NCI-H226 (cell line): ENCODE data around the gene MAIP1.

ENCODE experiments used
- DNase-seq: peaks from one replicate; pipeline ENCODE4 v3.0.0-alpha.2; 2015

The MAIP1 gene

DNA sequence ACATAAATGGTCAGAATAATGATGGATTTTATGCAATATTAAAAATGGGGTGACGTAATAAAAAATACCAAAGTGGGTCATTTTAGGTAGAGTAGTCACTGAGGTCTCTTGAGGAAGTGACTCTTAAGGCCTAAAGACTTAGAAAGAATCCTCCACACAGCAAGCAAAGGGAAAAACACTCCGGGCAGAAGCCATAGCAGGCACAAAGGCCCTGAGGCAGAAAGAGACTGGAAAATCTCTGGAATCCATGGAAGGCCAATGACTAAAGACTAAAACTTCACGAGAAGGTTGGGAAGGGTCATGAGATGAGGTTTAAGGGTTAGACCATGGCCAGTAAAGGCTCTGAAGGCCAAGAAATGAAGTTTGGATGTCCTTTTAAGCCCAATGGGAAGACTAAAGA lies 36.9 kb downstream of the MAIP1 start:
- no peak for DNase-seq

DNA sequence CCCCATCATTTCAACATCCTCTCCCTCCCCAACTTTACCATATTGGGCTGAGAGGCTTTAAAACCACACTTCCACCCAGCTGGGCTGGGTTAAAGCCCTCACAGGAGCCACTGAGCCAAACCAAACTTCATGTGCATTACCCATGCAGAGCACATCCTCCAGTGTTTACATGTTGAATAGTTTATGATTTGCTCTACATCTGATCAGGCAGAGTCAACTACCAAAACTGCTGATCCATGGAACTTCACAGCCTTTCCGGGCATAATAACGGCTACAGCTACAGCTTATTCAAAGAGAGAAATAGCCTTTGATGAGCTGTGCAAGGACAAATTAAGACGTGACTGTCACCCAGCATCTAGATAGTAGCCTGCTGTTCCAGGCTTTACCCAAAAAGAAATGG lies 39.0 kb downstream of the MAIP1 start:
- DNase-seq, result no peak

DNA sequence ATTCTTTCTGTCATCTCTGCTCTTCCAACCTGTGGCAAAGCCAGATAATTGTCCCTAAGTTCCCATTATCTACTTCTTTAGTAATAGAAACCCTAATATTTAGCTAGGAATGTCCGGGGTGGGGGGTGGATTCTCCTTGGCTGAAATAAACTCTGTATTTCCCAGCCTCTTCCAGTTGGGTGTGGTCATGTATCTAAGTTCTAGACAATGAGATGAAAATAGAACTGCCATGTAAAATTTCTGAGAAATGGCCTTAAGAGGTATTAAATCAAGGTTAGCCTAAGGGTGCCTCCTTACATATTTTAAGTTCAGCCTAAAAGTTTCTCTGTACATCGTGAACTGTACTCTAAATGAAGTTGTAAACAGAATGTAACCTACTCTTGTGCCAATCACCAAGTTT lies 39.5 kb downstream of the MAIP1 start:
- DNase-seq, result no peak

DNA sequence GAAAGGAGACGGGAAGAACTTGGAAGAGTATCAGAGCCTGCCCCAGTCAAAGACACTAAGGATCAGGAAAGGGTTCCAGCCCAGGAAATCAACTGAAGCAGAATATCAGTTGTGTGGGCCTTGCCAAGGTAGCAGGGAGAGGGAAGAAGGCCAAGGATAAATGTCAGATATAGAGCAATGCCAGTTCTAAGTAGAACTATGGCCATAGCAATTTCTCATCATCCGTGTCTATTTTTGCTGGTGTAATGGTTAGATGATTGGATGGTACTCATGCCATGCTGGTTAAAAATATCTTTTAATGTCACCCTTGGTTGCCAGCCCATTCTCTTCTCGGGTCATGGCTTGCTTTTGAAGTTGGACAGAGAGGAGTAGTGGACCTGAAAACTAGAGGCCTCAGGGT lies 41.9 kb downstream of the MAIP1 start:
- DNase-seq, result no peak

DNA sequence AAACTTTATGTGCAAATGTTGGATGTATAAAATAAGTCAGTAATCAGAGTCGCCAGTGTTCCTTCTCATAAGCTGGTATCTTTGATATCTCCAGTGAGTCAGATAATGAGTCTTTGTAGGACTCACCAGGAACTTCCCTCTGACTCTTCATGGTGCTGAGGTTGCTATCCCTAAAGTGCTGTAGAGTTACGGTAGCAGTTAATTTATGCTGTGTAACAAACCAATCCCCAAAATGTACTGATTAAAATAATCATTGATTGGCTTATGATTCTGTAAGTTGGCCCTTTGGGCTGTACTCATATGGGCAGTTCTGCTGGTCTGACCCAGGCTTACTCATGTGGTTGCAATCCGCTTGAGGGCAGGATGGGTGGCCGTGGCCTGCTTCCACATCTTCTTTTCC lies 43.8 kb downstream of the MAIP1 start:
- DNase-seq, result no peak

DNA sequence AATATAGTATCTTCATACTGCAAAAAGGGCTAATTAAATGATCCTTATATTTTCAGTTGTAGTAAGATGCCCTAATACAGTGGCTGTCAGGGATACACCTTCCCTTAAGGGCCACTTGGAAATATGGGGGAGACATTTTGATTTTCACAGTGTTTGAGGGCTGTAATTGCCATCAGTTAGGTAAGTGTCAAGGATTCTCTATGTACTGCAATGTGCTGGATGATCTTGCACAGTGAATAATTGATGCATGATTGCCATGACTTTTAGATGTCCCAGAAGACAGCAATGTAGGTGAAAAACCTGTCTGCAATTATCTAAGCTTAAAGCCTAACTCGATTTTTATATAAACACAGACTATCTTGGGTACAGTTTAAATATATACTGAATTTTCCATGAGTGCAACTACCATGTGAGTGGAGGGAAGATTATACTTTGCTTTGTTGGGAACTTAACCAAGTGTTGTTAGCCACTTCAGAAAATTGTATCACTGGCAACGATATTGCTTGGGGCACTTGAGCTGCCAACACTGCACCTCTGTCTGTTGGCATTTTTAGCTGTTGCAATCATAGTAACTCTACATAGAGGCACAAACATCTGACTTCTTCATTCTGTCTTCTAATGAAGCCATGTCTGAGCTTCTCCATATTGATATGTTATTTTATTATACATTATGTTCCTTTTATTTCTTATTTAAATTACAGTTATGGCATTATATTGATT lies 45.2 kb downstream of the MAIP1 start:
- DNase-seq, result no peak

DNA sequence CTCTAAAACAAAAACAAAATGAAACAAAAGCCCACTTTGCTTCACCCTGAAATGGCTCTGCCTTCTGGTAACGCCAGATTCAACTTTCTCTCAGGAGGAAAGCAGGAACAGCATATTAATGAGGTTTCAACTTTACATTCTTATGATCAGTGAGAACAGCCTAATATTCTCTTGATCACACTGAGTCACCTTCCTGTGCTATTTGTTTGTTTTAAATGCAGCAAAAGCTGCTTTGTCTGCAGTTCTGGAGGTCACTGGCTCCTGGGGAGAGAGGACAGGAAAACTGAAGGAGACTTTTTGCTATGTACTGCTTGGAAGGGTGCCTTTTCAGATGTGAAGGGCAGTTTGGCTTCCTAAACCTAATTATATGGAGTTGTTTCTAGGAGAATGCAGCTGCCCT lies 48.1 kb downstream of the MAIP1 start:
- DNase-seq, result no peak

DNA sequence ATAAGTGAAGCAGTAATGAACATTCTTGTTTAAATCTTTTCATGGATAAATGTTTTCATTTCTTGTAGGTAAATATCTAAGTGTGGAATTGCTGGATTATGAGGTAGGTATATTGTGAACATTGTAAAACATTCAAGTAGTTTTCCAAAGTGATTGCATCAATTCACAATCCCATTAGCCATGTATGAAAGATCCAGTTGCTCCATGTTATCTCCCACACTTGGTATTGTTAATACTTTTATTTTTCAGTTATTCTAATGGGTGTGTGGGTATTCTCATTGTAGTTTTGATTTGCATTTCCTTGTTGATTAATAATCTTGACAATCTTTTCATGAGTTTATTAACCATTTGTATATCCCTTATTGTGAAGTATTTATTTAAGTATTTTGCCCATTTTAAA lies 50.3 kb downstream of the MAIP1 start:
- no peak for DNase-seq

DNA sequence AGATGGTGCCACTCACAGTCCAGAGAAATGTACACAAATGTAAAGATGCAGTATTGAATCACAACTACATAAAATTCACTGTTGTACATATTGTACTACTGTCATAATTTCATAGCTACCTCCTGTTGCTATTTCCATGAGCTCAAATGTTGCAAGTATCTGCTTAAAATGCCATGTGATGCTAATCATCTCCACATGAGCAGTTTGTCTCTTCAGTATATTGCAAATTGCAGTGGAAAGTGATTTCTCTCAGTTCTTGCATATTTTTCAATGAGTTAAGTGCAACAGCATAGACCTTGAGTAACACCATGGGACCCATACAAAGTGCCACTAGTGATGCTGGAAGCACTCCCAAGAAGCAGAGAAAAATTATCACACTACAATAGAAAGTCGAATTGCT lies 51.9 kb downstream of the MAIP1 start:
- DNase-seq, result no peak

DNA sequence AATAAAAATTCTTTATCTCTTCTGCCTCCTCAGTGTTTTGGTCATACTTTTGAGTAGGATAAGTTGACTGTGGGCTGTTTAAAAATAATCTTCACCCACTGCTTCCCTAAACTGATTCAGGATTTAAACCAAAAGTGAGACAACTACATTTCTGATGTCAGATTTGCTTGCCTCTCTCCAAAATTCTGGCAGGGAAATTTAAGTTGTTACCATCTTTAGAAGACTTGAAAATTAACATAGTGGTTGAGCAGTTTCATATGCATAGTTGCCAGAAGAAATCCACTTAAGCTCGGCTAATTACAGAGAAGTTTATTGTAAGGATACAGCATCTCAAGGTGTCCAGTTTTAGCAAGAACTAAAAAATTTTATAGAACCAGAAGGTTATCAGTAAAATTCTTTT lies 57.0 kb downstream of the MAIP1 start:
- DNase-seq, result no peak
